GM12874 (cell line): ENCODE results near the gene FNDC8.

Experiments used
- CTCF ChIP-seq: IDR thresholded peaks from 2 replicates; pipeline ENCODE4 v1.5.1; 2011; ENCODE audit warnings: low read depth, mild to moderate bottlenecking, control low read depth, low read length, moderate library complexity; ENCODE audit not compliant: insufficient read depth

Gene FNDC8

GRCh38 chr17:35161281-35161761 is 39.9 kb downstream of the FNDC8 start:
- TF ChIP-seq CTCF = no peak

GRCh38 chr17:35162755-35163154 is 41.3 kb downstream of the FNDC8 start:
- no peak for TF ChIP-seq CTCF

GRCh38 chr17:35163886-35164285 is 42.5 kb downstream of the FNDC8 start:
- no peak for TF ChIP-seq CTCF

GRCh38 chr17:35164716-35165115 is 43.3 kb downstream of the FNDC8 start:
- no peak for TF ChIP-seq CTCF

- TF ChIP-seq CTCF = no peak
These were observed 45.1 kb downstream of the FNDC8 start for GRCh38 chr17:35166526-35166925.

GRCh38 chr17:35167046-35167445 is 45.6 kb downstream of the FNDC8 start:
- no peak for TF ChIP-seq CTCF

GRCh38 chr17:35167666-35168065 is 46.3 kb downstream of the FNDC8 start:
- no peak for TF ChIP-seq CTCF

- no peak for TF ChIP-seq CTCF
These were observed 48.5 kb downstream of the FNDC8 start for GRCh38 chr17:35169835-35170363.
